Suprapubic skin (tissue), 3 donors: ENCODE measurements around the gene SLC24A4.

ENCODE experiments used
- POLR2AphosphoS5 ChIP-seq, 3 donors: sonication (generic); formaldehyde crosslinking; IDR thresholded peaks; one replicate each; pipeline ENCODE4 v1.6.1; 2017; ENCODE audit warnings: antibody characterized with exemption in 3 of 3
- TF ChIP-seq, protein P1 (sequence below), 2 donors: fragments of 200-600 bp in 1 of 2; fragments of 450-650 bp in 1 of 2; sonication (generic) in 1 of 2; IDR thresholded peaks; one replicate each; pipeline ENCODE4 v1.5.1; 2016 to 2019; ENCODE audit warnings: antibody characterized with exemption in 2 of 2, mild to moderate bottlenecking in 1 of 2, moderate library complexity in 1 of 2

DNA sequence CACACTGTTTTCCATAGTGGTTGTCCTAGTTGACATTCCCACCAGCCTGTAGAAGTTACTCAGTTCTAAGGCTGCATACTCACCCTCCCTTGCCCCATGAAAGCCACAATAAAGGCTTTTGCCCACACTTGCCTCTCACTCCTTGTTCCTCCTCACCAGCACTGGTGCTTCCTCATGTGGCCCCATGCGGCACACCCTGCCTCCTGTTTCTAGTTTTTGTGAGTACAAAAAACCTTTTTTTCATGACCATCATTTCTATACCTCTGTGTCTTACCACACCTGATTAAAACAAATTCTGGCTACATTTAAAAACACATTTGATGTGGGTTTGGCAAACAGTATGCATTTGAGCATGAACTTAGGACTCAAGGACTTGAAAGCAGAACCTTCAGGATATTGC is 149.9 kb downstream of the SLC24A4 start:
- TF ChIP-seq, protein P1, sequence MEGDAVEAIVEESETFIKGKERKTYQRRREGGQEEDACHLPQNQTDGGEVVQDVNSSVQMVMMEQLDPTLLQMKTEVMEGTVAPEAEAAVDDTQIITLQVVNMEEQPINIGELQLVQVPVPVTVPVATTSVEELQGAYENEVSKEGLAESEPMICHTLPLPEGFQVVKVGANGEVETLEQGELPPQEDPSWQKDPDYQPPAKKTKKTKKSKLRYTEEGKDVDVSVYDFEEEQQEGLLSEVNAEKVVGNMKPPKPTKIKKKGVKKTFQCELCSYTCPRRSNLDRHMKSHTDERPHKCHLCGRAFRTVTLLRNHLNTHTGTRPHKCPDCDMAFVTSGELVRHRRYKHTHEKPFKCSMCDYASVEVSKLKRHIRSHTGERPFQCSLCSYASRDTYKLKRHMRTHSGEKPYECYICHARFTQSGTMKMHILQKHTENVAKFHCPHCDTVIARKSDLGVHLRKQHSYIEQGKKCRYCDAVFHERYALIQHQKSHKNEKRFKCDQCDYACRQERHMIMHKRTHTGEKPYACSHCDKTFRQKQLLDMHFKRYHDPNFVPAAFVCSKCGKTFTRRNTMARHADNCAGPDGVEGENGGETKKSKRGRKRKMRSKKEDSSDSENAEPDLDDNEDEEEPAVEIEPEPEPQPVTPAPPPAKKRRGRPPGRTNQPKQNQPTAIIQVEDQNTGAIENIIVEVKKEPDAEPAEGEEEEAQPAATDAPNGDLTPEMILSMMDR (IDR thresholded peaks at IDR 0.05) = no peak
- no peak for TF ChIP-seq POLR2AphosphoS5 (IDR thresholded peaks at IDR 0.05)
